GM23338 (cell line): ENCODE data around the gene RAB17. TPM values are rescaled to one million over a fixed set of nuclear protein-coding genes. Genes with fewer than 3 reads are reported as not detected.

ENCODE experiments used
- ATAC-seq: fragments of 200-7000 bp; cut with Tn5 transposase; 3 replicates; pipeline ENCODE4 v1.9.1; 2020
- DNase-seq: peaks from one replicate; pipeline ENCODE4 v3.0.0-alpha.2; 2015; ENCODE audit warnings: low spot score
- H2AFZ ChIP-seq: fragments of 200-600 bp; sonication (generic); 2 replicates; pipeline ENCODE4 v1.8.0; 2016; ENCODE audit warnings: antibody characterized with exemption, mild to moderate bottlenecking, moderate library complexity
- H3F3A ChIP-seq: fragments of 200-600 bp; sonication (generic); replicated peaks from 2 replicates; pipeline ENCODE4 v1.8.0; 2017; ENCODE audit warnings: antibody characterized with exemption, mixed run types, low read depth
- H3K27ac ChIP-seq: fragments of 200-600 bp; sonication (generic); 2 replicates; pipeline ENCODE4 v1.6.1; 2016; ENCODE audit warnings: low read depth
- H3K27me3 ChIP-seq: fragments of 200-600 bp; sonication (generic); 2 replicates; pipeline ENCODE4 v1.8.0; 2016; ENCODE audit warnings: mild to moderate bottlenecking, mixed run types, moderate library complexity; ENCODE audit not compliant: insufficient read depth
- H3K36me3 ChIP-seq: fragments of 200-600 bp; sonication (generic); 2 replicates; pipeline ENCODE4 v1.8.0; 2016; ENCODE audit warnings: mild to moderate bottlenecking; ENCODE audit not compliant: insufficient read depth
- H3K4me1 ChIP-seq: fragments of 200-600 bp; sonication (generic); 2 replicates; pipeline ENCODE4 v1.8.0; 2016; ENCODE audit warnings: mild to moderate bottlenecking, moderate library complexity; ENCODE audit not compliant: insufficient read depth
- H3K4me2 ChIP-seq: fragments of 200-600 bp; sonication (generic); 2 replicates; pipeline ENCODE4 v1.7.1; 2017; ENCODE audit warnings: mixed run types
- H3K4me3 ChIP-seq: fragments of 200-600 bp; sonication (generic); 2 replicates; pipeline ENCODE4 v1.6.1; 2016; ENCODE audit warnings: mixed run types
- H3K79me2 ChIP-seq: fragments of 200-600 bp; sonication (generic); replicated peaks from 2 replicates; pipeline ENCODE4 v1.8.0; 2017; ENCODE audit warnings: mild to moderate bottlenecking; ENCODE audit not compliant: insufficient read depth
- H3K9me2 ChIP-seq: fragments of 200-600 bp; sonication (generic); 2 replicates; pipeline ENCODE4 v1.8.0; 2017; ENCODE audit not compliant: insufficient read depth
- H4K20me1 ChIP-seq: fragments of 200-600 bp; sonication (generic); replicated peaks from 2 replicates; pipeline ENCODE4 v1.8.0; 2017; ENCODE audit warnings: mild to moderate bottlenecking; ENCODE audit not compliant: insufficient read depth
- H3K27ac Mint-ChIP-seq: 2 replicates; pipeline ENCODE4 v1.8.0; 2020; ENCODE audit warnings: inconsistent platforms, mild to moderate bottlenecking, moderate library complexity, mixed read lengths
- H3K27me3 Mint-ChIP-seq: 3 replicates; pipeline ENCODE4 v1.8.0; 2022; ENCODE audit warnings: low read depth, mild to moderate bottlenecking, moderate library complexity, mixed read lengths, inconsistent platforms; ENCODE audit not compliant: insufficient read depth, poor library complexity
- H3K36me3 Mint-ChIP-seq: 3 replicates; pipeline ENCODE4 v1.8.0; 2021; ENCODE audit warnings: low read depth, mild to moderate bottlenecking, inconsistent platforms, moderate library complexity, mixed read lengths
- H3K4me1 Mint-ChIP-seq: 3 replicates; pipeline ENCODE4 v1.8.0; 2020; ENCODE audit warnings: mild to moderate bottlenecking, inconsistent platforms, mixed read lengths
- H3K4me3 Mint-ChIP-seq: 3 replicates; pipeline ENCODE4 v1.8.0; 2021; ENCODE audit warnings: moderate library complexity, mild to moderate bottlenecking, inconsistent platforms, mixed read lengths
- H3K9me3 Mint-ChIP-seq: 3 replicates; pipeline ENCODE4 v1.8.0; 2020; ENCODE audit warnings: moderate library complexity, mild to moderate bottlenecking, inconsistent platforms, mixed read lengths
- CREB1 ChIP-seq: fragments of 250-450 bp; sonication (Bioruptor Pico); IDR thresholded peaks from 2 replicates; pipeline ENCODE4 v1.5.0; 2020; ENCODE audit warnings: low read depth, mild to moderate bottlenecking, moderate library complexity
- EZH2 ChIP-seq: fragments of 200-600 bp; sonication (generic); IDR thresholded peaks from one replicate; pipeline ENCODE4 v1.8.0; 2017; ENCODE audit warnings: antibody characterized with exemption, mild to moderate bottlenecking, low read depth; ENCODE audit not compliant: unreplicated experiment
- JUNB ChIP-seq: IDR thresholded peaks from one replicate; pipeline ENCODE4 v1.6.1; 2016; ENCODE audit warnings: antibody characterized with exemption; ENCODE audit not compliant: unreplicated experiment
- NANOG ChIP-seq: IDR thresholded peaks from 2 replicates; pipeline ENCODE4 v1.6.1; 2016; ENCODE audit warnings: antibody characterized with exemption, borderline replicate concordance
- POLR2AphosphoS5 ChIP-seq: IDR thresholded peaks from 2 replicates; pipeline ENCODE4 v1.6.1; 2016; ENCODE audit warnings: antibody characterized with exemption, low read depth
- STAT1 ChIP-seq: IDR thresholded peaks from one replicate; pipeline ENCODE4 v1.6.1; 2016; ENCODE audit warnings: antibody characterized with exemption; ENCODE audit not compliant: unreplicated experiment
- ZNF114 ChIP-seq: fragments of 250-450 bp; sonication (Bioruptor Pico); IDR thresholded peaks from 2 replicates; pipeline ENCODE4 v1.5.0; 2020; ENCODE audit warnings: mild to moderate bottlenecking, moderate library complexity
- ZNF331 ChIP-seq: fragments of 250-450 bp; sonication (Bioruptor Pico); IDR thresholded peaks from 2 replicates; pipeline ENCODE4 v1.5.0; 2020; ENCODE audit warnings: low read depth, mild to moderate bottlenecking, moderate library complexity
- polyA plus RNA-seq: library from polyadenylated mRNA; unstranded; fragments of >200 nt; fragmentation: Nextera tagmentation; extraction: Ambion mirVana; gene quantifications from 2 replicates; pipeline ENCODE4 v1.2.1, GENCODE V29; 2016
- total RNA-seq: library from RNA; depleted of rRNA; stranded (reverse); fragments of >200 nt; shearing (Covaris generic); gene quantifications from 2 replicates; pipeline ENCODE4 v1.2.3, GENCODE V29; 2014
- TF ChIP-seq, protein P1 (sequence below): IDR thresholded peaks from one replicate; pipeline ENCODE4 v1.6.1; 2018; ENCODE audit warnings: antibody characterized with exemption; ENCODE audit not compliant: unreplicated experiment
- TF ChIP-seq, protein P2 (sequence below): IDR thresholded peaks from 2 replicates; pipeline ENCODE4 v1.6.1; 2016; ENCODE audit warnings: antibody characterized with exemption
- TF ChIP-seq, protein P3 (sequence below): fragments of 250-450 bp; sonication (Bioruptor Pico); IDR thresholded peaks from 2 replicates; pipeline ENCODE4 v1.5.0; 2020; ENCODE audit warnings: mild to moderate bottlenecking, moderate library complexity

RAB17 gene
- total and polyA plus RNA-seq, 2 experiments from 2014 or later: 22.4 to 26.9 TPM

DNA sequence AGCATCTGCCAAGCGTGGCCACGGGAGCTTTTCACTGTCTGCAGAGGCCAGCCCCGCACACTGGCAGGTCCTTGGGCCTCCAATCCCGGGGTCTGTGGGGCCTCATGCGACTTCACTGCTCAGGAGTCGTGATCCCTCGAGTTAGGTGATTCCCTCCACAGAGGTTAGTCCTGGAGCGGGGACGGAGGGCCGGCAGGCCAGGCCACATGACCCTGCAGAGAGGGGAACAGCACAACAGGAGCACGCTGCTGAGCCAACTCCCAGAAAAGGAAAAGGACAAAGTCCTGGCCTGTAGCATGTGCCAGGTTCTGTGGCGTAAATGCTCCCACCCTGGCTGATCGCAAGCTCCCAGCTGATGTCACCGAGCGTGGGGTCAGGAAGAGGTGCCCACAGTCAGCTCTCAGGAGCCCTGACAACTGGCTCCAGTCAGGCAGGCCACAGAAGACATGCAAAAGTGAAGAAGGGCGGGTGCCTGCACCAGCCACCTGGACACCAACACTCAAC lies 39.4 kb downstream of the RAB17 start:
- ATAC-seq (no peak), DNase-seq (no peak)
- Mint-ChIP-seq H3K4me3 (no peak overlapping the region), H3K36me3 (peaks cover 40% of the 10 kb centered on the region), H3K27me3 (peaks cover 9% of the 10 kb centered on the region), H3K9me3 (peaks cover 29% of the 10 kb centered on the region), H3K4me1 (no peaks in the 10 kb centered on the region; the same call in 2 of the 3 replicates), H3K27ac (no peak overlapping the region)
- Histone ChIP-seq H3K4me1 (no peaks in the 10 kb centered on the region), H3K4me3 (no peak overlapping the region), H3K4me2 (no peak overlapping the region), H3F3A (no peaks in the 10 kb centered on the region), H3K9me2 (no peaks in the 10 kb centered on the region), H3K27me3 (no peaks in the 10 kb centered on the region), H2AFZ (no peak overlapping the region), H3K36me3 (no peaks in the 10 kb centered on the region), H4K20me1 (no peaks in the 10 kb centered on the region), H3K27ac (no peak overlapping the region), H3K79me2 (no peaks in the 10 kb centered on the region)
- TF ChIP-seq POLR2AphosphoS5: no peak
- TF ChIP-seq ZNF331 (CRISPR knock-in tag): no peak
- TF ChIP-seq, protein P1, sequence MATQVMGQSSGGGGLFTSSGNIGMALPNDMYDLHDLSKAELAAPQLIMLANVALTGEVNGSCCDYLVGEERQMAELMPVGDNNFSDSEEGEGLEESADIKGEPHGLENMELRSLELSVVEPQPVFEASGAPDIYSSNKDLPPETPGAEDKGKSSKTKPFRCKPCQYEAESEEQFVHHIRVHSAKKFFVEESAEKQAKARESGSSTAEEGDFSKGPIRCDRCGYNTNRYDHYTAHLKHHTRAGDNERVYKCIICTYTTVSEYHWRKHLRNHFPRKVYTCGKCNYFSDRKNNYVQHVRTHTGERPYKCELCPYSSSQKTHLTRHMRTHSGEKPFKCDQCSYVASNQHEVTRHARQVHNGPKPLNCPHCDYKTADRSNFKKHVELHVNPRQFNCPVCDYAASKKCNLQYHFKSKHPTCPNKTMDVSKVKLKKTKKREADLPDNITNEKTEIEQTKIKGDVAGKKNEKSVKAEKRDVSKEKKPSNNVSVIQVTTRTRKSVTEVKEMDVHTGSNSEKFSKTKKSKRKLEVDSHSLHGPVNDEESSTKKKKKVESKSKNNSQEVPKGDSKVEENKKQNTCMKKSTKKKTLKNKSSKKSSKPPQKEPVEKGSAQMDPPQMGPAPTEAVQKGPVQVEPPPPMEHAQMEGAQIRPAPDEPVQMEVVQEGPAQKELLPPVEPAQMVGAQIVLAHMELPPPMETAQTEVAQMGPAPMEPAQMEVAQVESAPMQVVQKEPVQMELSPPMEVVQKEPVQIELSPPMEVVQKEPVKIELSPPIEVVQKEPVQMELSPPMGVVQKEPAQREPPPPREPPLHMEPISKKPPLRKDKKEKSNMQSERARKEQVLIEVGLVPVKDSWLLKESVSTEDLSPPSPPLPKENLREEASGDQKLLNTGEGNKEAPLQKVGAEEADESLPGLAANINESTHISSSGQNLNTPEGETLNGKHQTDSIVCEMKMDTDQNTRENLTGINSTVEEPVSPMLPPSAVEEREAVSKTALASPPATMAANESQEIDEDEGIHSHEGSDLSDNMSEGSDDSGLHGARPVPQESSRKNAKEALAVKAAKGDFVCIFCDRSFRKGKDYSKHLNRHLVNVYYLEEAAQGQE: no peak
- no peak for TF ChIP-seq ZNF114 (CRISPR knock-in tag)
- TF ChIP-seq STAT1: no peak
- TF ChIP-seq, protein P2, sequence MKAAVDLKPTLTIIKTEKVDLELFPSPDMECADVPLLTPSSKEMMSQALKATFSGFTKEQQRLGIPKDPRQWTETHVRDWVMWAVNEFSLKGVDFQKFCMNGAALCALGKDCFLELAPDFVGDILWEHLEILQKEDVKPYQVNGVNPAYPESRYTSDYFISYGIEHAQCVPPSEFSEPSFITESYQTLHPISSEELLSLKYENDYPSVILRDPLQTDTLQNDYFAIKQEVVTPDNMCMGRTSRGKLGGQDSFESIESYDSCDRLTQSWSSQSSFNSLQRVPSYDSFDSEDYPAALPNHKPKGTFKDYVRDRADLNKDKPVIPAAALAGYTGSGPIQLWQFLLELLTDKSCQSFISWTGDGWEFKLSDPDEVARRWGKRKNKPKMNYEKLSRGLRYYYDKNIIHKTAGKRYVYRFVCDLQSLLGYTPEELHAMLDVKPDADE: no peak
- no peak for TF ChIP-seq CREB1 (CRISPR knock-in tag)
- TF ChIP-seq, protein P3, sequence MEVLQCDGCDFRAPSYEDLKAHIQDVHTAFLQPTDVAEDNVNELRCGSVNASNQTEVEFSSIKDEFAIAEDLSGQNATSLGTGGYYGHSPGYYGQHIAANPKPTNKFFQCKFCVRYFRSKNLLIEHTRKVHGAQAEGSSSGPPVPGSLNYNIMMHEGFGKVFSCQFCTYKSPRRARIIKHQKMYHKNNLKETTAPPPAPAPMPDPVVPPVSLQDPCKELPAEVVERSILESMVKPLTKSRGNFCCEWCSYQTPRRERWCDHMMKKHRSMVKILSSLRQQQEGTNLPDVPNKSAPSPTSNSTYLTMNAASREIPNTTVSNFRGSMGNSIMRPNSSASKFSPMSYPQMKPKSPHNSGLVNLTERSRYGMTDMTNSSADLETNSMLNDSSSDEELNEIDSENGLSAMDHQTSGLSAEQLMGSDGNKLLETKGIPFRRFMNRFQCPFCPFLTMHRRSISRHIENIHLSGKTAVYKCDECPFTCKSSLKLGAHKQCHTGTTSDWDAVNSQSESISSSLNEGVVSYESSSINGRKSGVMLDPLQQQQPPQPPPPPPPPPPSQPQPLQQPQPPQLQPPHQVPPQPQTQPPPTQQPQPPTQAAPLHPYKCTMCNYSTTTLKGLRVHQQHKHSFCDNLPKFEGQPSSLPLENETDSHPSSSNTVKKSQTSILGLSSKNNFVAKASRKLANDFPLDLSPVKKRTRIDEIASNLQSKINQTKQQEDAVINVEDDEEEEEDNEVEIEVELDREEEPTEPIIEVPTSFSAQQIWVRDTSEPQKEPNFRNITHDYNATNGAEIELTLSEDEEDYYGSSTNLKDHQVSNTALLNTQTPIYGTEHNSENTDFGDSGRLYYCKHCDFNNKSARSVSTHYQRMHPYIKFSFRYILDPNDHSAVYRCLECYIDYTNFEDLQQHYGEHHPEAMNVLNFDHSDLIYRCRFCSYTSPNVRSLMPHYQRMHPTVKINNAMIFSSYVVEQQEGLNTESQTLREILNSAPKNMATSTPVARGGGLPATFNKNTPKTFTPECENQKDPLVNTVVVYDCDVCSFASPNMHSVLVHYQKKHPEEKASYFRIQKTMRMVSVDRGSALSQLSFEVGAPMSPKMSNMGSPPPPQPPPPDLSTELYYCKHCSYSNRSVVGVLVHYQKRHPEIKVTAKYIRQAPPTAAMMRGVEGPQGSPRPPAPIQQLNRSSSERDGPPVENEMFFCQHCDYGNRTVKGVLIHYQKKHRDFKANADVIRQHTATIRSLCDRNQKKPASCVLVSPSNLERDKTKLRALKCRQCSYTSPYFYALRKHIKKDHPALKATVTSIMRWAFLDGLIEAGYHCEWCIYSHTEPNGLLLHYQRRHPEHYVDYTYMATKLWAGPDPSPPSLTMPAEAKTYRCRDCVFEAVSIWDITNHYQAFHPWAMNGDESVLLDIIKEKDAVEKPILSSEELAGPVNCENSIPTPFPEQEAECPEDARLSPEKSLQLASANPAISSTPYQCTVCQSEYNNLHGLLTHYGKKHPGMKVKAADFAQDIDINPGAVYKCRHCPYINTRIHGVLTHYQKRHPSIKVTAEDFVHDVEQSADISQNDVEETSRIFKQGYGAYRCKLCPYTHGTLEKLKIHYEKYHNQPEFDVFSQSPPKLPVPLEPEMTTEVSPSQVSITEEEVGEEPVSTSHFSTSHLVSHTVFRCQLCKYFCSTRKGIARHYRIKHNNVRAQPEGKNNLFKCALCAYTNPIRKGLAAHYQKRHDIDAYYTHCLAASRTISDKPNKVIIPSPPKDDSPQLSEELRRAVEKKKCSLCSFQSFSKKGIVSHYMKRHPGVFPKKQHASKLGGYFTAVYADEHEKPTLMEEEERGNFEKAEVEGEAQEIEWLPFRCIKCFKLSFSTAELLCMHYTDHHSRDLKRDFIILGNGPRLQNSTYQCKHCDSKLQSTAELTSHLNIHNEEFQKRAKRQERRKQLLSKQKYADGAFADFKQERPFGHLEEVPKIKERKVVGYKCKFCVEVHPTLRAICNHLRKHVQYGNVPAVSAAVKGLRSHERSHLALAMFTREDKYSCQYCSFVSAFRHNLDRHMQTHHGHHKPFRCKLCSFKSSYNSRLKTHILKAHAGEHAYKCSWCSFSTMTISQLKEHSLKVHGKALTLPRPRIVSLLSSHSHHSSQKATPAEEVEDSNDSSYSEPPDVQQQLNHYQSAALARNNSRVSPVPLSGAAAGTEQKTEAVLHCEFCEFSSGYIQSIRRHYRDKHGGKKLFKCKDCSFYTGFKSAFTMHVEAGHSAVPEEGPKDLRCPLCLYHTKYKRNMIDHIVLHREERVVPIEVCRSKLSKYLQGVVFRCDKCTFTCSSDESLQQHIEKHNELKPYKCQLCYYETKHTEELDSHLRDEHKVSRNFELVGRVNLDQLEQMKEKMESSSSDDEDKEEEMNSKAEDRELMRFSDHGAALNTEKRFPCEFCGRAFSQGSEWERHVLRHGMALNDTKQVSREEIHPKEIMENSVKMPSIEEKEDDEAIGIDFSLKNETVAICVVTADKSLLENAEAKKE (CRISPR knock-in tag): no peak
- no peak for TF ChIP-seq NANOG
- no peak for TF ChIP-seq EZH2
- no peak for TF ChIP-seq JUNB
